Neural cell (in vitro differentiated cells): ENCODE measurements around the gene TNP2. TPM values are rescaled to one million over a fixed set of nuclear protein-coding genes. Genes with fewer than 3 reads are reported as not detected.

Experiments used
- H2AFZ ChIP-seq: fragments of 200-600, 300-800 bp; sonication (generic), shearing (Covaris generic); 2 replicates; pipeline ENCODE4 v1.6.0; 2014; ENCODE audit warnings: low read depth, mild to moderate bottlenecking, antibody characterized with exemption, low read length, moderate library complexity
- H3F3A ChIP-seq: fragments of 200-600 bp; shearing (Covaris generic); 2 replicates; pipeline ENCODE4 v1.6.1; 2016; ENCODE audit warnings: mild to moderate bottlenecking, moderate library complexity, mixed read lengths, antibody characterized with exemption, low read length; ENCODE audit not compliant: insufficient read depth, poor library complexity, severe bottlenecking
- H3K27ac ChIP-seq: fragments of 200-600, 300-800 bp; sonication (generic), shearing (Covaris generic); 2 replicates; pipeline ENCODE4 v1.5.1; 2014; ENCODE audit warnings: mild to moderate bottlenecking, low read length, moderate library complexity
- H3K27me3 ChIP-seq: fragments of 300-800, 200-600 bp; sonication (generic), shearing (Covaris generic); 2 replicates; pipeline ENCODE4 v1.6.0; 2014; ENCODE audit warnings: mild to moderate bottlenecking, low read depth, low read length, moderate library complexity; ENCODE audit not compliant: insufficient read depth
- H3K36me3 ChIP-seq: fragments of 300-800, 200-600 bp; sonication (generic), shearing (Covaris generic); 2 replicates; pipeline ENCODE4 v1.5.1; 2014; ENCODE audit warnings: mild to moderate bottlenecking, antibody characterized with exemption, low read length, moderate library complexity; ENCODE audit not compliant: insufficient read depth
- H3K4me2 ChIP-seq: fragments of 300-800, 200-600 bp; sonication (generic), shearing (Covaris generic); 2 replicates; pipeline ENCODE4 v1.6.0; 2014; ENCODE audit warnings: mild to moderate bottlenecking, low read length
- H3K4me3 ChIP-seq: fragments of 300-800, 200-600 bp; sonication (generic), shearing (Covaris generic); 2 replicates; pipeline ENCODE4 v1.5.1; 2014; ENCODE audit warnings: mild to moderate bottlenecking, low read length, moderate library complexity
- H3K79me2 ChIP-seq: fragments of 200-600 bp; shearing (Covaris generic); replicated peaks from 2 replicates; pipeline ENCODE4 v1.6.0; 2014; ENCODE audit warnings: mild to moderate bottlenecking, low read length, moderate library complexity; ENCODE audit not compliant: insufficient read depth
- H3K9ac ChIP-seq: fragments of 300-800, 200-600 bp; sonication (generic), shearing (Covaris generic); 2 replicates; pipeline ENCODE4 v1.6.1; 2016; ENCODE audit warnings: mild to moderate bottlenecking, low read length, mixed read lengths
- H3K9me2 ChIP-seq: fragments of 200-600 bp; shearing (Covaris generic); 2 replicates; pipeline ENCODE4 v1.6.1; 2016; ENCODE audit warnings: mild to moderate bottlenecking, low read length, mixed read lengths; ENCODE audit not compliant: insufficient read depth
- H3K9me3 ChIP-seq: fragments of 200-600, 300-800 bp; sonication (generic), shearing (Covaris generic); 2 replicates; pipeline ENCODE4 v1.6.1; 2016; ENCODE audit warnings: mild to moderate bottlenecking, mixed run types, low read length, moderate library complexity, mixed read lengths
- H4K20me1 ChIP-seq: fragments of 200-600 bp; shearing (Covaris generic); 2 replicates; pipeline ENCODE4 v1.6.1; 2016; ENCODE audit warnings: mild to moderate bottlenecking, mixed run types; ENCODE audit not compliant: insufficient read depth
- EP300 ChIP-seq: fragments of 450-650 bp; conservative IDR thresholded peaks from 2 replicates; pipeline ENCODE4 v1.6.1; 2014; ENCODE audit warnings: antibody characterized with exemption, mild to moderate bottlenecking, moderate library complexity; ENCODE audit not compliant: poor library complexity, severe bottlenecking
- EZH2 ChIP-seq: fragments of 200-600, 300-800 bp; shearing (Covaris generic), sonication (generic); IDR thresholded peaks from 2 replicates; pipeline ENCODE4 v1.6.1; 2014; ENCODE audit warnings: antibody characterized with exemption, low read length, borderline replicate concordance, mild to moderate bottlenecking; ENCODE audit not compliant: insufficient read depth, poor library complexity, severe bottlenecking
- MXI1 ChIP-seq: fragments of 450-650 bp; conservative IDR thresholded peaks from 2 replicates; pipeline ENCODE4 v1.6.1; 2014; ENCODE audit warnings: antibody characterized with exemption, mild to moderate bottlenecking; ENCODE audit not compliant: poor library complexity, severe bottlenecking
- POLR2AphosphoS5 ChIP-seq: IDR thresholded peaks from 2 replicates; pipeline ENCODE4 v1.6.1; 2012
- RAD21 ChIP-seq: fragments of 450-650 bp; conservative IDR thresholded peaks from 2 replicates; pipeline ENCODE4 v1.6.1; 2014; ENCODE audit warnings: antibody characterized with exemption, mild to moderate bottlenecking, moderate library complexity
- REST ChIP-seq: IDR thresholded peaks from 2 replicates; pipeline ENCODE4 v1.6.1; 2012; ENCODE audit warnings: borderline replicate concordance
- SMC3 ChIP-seq: fragments of 450-650 bp; conservative IDR thresholded peaks from 2 replicates; pipeline ENCODE4 v1.6.1; 2014; ENCODE audit warnings: antibody characterized with exemption, mild to moderate bottlenecking, moderate library complexity; ENCODE audit not compliant: poor library complexity
- TAF1 ChIP-seq: IDR thresholded peaks from 2 replicates; pipeline ENCODE4 v1.6.1; 2012; ENCODE audit warnings: low read depth
- polyA minus RNA-seq: library from RNA; depleted of rRNA, polyadenylated mRNA; stranded (reverse); fragments of >200 nt; gene quantifications from 2 replicates; pipeline ENCODE4 v1.2.3, GENCODE V29; 2014
- polyA plus RNA-seq: library from polyadenylated mRNA; depleted of rRNA; stranded (reverse); fragments of >200 nt; gene quantifications from 2 replicates; pipeline ENCODE4 v1.2.3, GENCODE V29; 2014
- TF ChIP-seq, protein P1 (sequence below): fragments of 450-650 bp; IDR thresholded peaks from 2 replicates; pipeline ENCODE4 v1.5.1; 2014; ENCODE audit warnings: antibody characterized with exemption, mild to moderate bottlenecking, moderate library complexity; ENCODE audit not compliant: poor library complexity, severe bottlenecking

The TNP2 gene
- not detected in 2 replicates for polyA plus RNA-seq
- not detected in 2 replicates for polyA minus RNA-seq

- no peak within 1 kb of the TSS for H3K4me2 ChIP-seq
- TF ChIP-seq MXI1: no peak
- no peak for TF ChIP-seq RAD21
- TF ChIP-seq TAF1: no peak
- no peaks in the 10 kb centered on the region for H3F3A ChIP-seq
- no peak within 1 kb of the TSS for H3K4me3 ChIP-seq
- no peaks in the 10 kb centered on the region for H3K27me3 ChIP-seq
- no peak within 1 kb of the TSS for H3K9ac ChIP-seq
- no peaks in the 10 kb centered on the region for H3K79me2 ChIP-seq
- H4K20me1 ChIP-seq: no peaks in the 10 kb centered on the region
- H3K27ac ChIP-seq: no peak within 1 kb of the TSS
- H2AFZ ChIP-seq: no peak within 1 kb of the TSS
- H3K9me3 ChIP-seq: no peaks in the 10 kb centered on the region
- no peaks in the 10 kb centered on the region for H3K36me3 ChIP-seq
- no peaks in the 10 kb centered on the region for H3K9me2 ChIP-seq
Measured at GRCh38 chr16:11268921-11269375, at the start of gene TNP2. Gene TNP2, minus strand, starts transcription at chr16:11269325. Its CDS starts 63 bp downstream, at chr16:11269262.

DNA sequence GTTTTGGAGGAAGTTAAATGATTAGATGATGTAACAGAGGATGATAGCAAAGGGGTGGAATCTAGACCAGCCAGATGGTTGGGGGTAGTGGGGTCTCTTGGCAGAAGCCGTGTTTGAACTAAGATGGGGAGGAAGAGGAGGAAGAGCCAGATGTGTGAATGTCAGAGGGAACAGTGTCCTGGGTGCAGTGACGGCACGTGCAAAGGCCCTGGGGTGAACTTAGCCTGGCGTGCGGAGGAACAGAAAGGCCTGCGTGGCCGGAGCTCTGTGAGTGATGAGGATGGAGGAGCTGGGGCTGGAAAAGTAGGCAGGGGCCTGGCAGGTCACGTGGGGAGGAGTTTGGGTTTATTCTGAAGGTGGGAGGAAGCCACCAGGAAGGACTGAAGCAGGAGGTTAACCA, 49.7 kb upstream of the TNP2 start:
- Histone ChIP-seq H3K79me2 (no peaks in the 10 kb centered on the region), H3K9me2 (no peaks in the 10 kb centered on the region), H4K20me1 (no peaks in the 10 kb centered on the region), H3K27ac (no peak overlapping the region), H3F3A (no peaks in the 10 kb centered on the region), H3K9me3 (no peaks in the 10 kb centered on the region), H3K36me3 (no peaks in the 10 kb centered on the region), H2AFZ (no peak overlapping the region), H3K9ac (no peak overlapping the region), H3K4me3 (no peak overlapping the region), H3K4me2 (no peak overlapping the region), H3K27me3 (no peaks in the 10 kb centered on the region)
- TF ChIP-seq TAF1 (no peak), EP300 (no peak), EZH2 (no peak), SMC3 (no peak), POLR2AphosphoS5 (no peak), RAD21 (no peak), MXI1 (no peak)

DNA sequence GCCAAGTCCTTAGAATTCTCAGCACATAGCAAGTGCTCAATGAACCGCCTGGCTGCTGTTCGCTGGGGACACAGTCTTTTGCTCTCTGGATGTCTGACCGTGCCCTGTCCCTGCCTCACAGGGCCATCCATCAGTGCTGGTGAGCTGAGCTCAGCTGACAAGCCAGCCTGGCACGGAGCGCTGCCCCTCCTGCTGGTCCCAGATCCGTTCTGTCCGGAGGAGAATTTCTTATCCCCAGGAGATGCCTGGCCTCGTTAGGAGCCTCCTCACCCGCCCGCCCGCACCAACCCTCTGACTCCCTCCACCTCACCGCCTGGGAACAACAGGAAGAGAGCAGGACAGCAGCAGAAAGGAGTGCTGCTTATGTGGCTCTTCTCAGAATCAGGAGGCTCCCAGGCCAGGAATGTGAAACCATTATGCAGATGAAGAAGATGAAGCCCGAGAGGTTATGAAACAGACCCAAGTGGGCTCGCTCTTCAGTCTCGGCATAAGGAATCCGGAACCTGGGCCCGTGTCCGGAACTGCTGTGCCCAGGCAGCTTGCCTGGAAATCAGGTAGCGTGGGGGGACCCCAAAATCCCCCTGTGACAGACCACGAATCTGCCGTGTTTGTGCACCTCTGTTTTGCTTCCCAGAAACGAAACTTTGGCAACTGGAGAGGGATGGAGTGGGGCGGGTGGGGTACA, 47.3 kb upstream of the TNP2 start:
- H3K9ac ChIP-seq: no peak overlapping the region
- H3K79me2 ChIP-seq: no peaks in the 10 kb centered on the region
- no peak overlapping the region for H3K27ac ChIP-seq
- no peaks in the 10 kb centered on the region for H3K9me2 ChIP-seq
- H3K4me2 ChIP-seq: no peak overlapping the region
- H3F3A ChIP-seq: no peaks in the 10 kb centered on the region
- H3K4me3 ChIP-seq: no peak overlapping the region
- no peaks in the 10 kb centered on the region for H4K20me1 ChIP-seq
- H2AFZ ChIP-seq: no peak overlapping the region
- no peak for TF ChIP-seq REST
- TF ChIP-seq RAD21: no peak
- TF ChIP-seq TAF1: no peak
- TF ChIP-seq EP300: no peak
- TF ChIP-seq MXI1: no peak
- TF ChIP-seq EZH2: no peak
- no peak for TF ChIP-seq SMC3
- TF ChIP-seq, protein P1, sequence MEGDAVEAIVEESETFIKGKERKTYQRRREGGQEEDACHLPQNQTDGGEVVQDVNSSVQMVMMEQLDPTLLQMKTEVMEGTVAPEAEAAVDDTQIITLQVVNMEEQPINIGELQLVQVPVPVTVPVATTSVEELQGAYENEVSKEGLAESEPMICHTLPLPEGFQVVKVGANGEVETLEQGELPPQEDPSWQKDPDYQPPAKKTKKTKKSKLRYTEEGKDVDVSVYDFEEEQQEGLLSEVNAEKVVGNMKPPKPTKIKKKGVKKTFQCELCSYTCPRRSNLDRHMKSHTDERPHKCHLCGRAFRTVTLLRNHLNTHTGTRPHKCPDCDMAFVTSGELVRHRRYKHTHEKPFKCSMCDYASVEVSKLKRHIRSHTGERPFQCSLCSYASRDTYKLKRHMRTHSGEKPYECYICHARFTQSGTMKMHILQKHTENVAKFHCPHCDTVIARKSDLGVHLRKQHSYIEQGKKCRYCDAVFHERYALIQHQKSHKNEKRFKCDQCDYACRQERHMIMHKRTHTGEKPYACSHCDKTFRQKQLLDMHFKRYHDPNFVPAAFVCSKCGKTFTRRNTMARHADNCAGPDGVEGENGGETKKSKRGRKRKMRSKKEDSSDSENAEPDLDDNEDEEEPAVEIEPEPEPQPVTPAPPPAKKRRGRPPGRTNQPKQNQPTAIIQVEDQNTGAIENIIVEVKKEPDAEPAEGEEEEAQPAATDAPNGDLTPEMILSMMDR: no peak
- TF ChIP-seq POLR2AphosphoS5: no peak
- H3K9me3 ChIP-seq: no peaks in the 10 kb centered on the region
- no peaks in the 10 kb centered on the region for H3K27me3 ChIP-seq
- no peaks in the 10 kb centered on the region for H3K36me3 ChIP-seq
